Mesenchymal stem cell (in vitro differentiated cells and primary cell): ENCODE data around the gene CPNE4.

Experiments used
- DNase-seq: peaks from one replicate; pipeline ENCODE4 v3.0.0-alpha.2; 2013
- H2AFZ ChIP-seq: one replicate; pipeline ENCODE4 v1.6.1; 2013; ENCODE audit warnings: low read depth, mild to moderate bottlenecking, control low read depth, inconsistent platforms, low read length, moderate library complexity
- H2AK5ac ChIP-seq: 2 replicates; pipeline ENCODE4 v1.6.1; 2013; ENCODE audit warnings: low read length, moderate library complexity, mild to moderate bottlenecking, inconsistent platforms; ENCODE audit not compliant: severe bottlenecking
- H2BK120ac ChIP-seq: one replicate; pipeline ENCODE4 v1.6.1; 2013; ENCODE audit warnings: low read depth, mild to moderate bottlenecking, inconsistent platforms, low read length, moderate library complexity
- H2BK12ac ChIP-seq, 2 experiments: one replicate each; pipeline ENCODE4 v1.6.1; 2013; ENCODE audit warnings: inconsistent platforms in 2 of 2, low read length in 2 of 2, mild to moderate bottlenecking in 2 of 2, moderate library complexity in 2 of 2, control low read depth in 1 of 2
- H2BK15ac ChIP-seq: one replicate; pipeline ENCODE4 v1.6.1; 2013; ENCODE audit warnings: mild to moderate bottlenecking, low read depth, inconsistent platforms; ENCODE audit not compliant: poor library complexity, severe bottlenecking
- H2BK5ac ChIP-seq: 2 replicates; pipeline ENCODE4 v1.6.1; 2013; ENCODE audit warnings: low read depth, mild to moderate bottlenecking, low read length, control low read depth, inconsistent platforms; ENCODE audit not compliant: poor library complexity, severe bottlenecking
- H3K14ac ChIP-seq, 2 experiments: one replicate each; pipeline ENCODE4 v1.6.1; 2013; ENCODE audit warnings: inconsistent platforms in 2 of 2, low read length in 2 of 2, control low read depth in 1 of 2, mild to moderate bottlenecking in 1 of 2, moderate library complexity in 1 of 2
- H3K18ac ChIP-seq, 2 experiments: one replicate each; pipeline ENCODE4 v1.6.1; 2013; ENCODE audit warnings: inconsistent platforms in 2 of 2, low read length in 2 of 2, control low read depth in 1 of 2, low read depth in 1 of 2, mild to moderate bottlenecking in 1 of 2
- H3K23ac ChIP-seq, 2 experiments: one replicate each; pipeline ENCODE4 v1.6.1; 2013; ENCODE audit warnings: inconsistent platforms in 2 of 2, low read length in 2 of 2, mild to moderate bottlenecking in 2 of 2, moderate library complexity in 2 of 2, control low read depth in 1 of 2
- H3K27ac ChIP-seq: 2 replicates; pipeline ENCODE4 v1.5.1; 2013; ENCODE audit warnings: mild to moderate bottlenecking, moderate library complexity, low read length, control low read depth, inconsistent platforms; ENCODE audit not compliant: poor library complexity, severe bottlenecking
- H3K27me3 ChIP-seq, 2 experiments: 2 replicates each; pipeline versions ENCODE4 v1.6.1 to v1.7.0; 2013; ENCODE audit warnings: low read length in 2 of 2, mild to moderate bottlenecking in 2 of 2, moderate library complexity in 2 of 2, control low read depth in 1 of 2, inconsistent platforms in 1 of 2; ENCODE audit not compliant: control insufficient read depth in 1 of 2, insufficient read depth in 1 of 2
- H3K36me3 ChIP-seq, 2 experiments: 2 replicates each; pipeline versions ENCODE4 v1.6.1 to v1.7.0; 2013; ENCODE audit warnings: low read length in 2 of 2, control low read depth in 1 of 2, inconsistent platforms in 1 of 2, low read depth in 1 of 2, mild to moderate bottlenecking in 1 of 2; ENCODE audit not compliant: insufficient read depth in 2 of 2, control insufficient read depth in 1 of 2
- H3K4ac ChIP-seq, 2 experiments: one replicate each; pipeline ENCODE4 v1.6.1; 2013; ENCODE audit warnings: inconsistent platforms in 2 of 2, low read length in 2 of 2, mild to moderate bottlenecking in 2 of 2, moderate library complexity in 2 of 2, control low read depth in 1 of 2, low read depth in 1 of 2
- H3K4me1 ChIP-seq: 2 replicates; pipeline ENCODE4 v1.6.1; 2013; ENCODE audit warnings: low read depth, low read length, control low read depth; ENCODE audit not compliant: control insufficient read depth, insufficient read depth
- H3K4me2 ChIP-seq: 2 replicates; pipeline ENCODE4 v1.6.1; 2013; ENCODE audit warnings: low read length, mild to moderate bottlenecking, inconsistent platforms; ENCODE audit not compliant: poor library complexity, severe bottlenecking
- H3K4me3 ChIP-seq, 2 experiments: 2 replicates each; pipeline versions ENCODE4 v1.5.1 to v1.7.0; 2013; ENCODE audit warnings: low read length in 2 of 2, mild to moderate bottlenecking in 2 of 2, control low read depth in 1 of 2, low read depth in 1 of 2; ENCODE audit not compliant: insufficient read depth in 1 of 2
- H3K79me1 ChIP-seq: replicated peaks from 2 replicates; pipeline ENCODE4 v1.6.1; 2013; ENCODE audit warnings: mild to moderate bottlenecking, control low read depth, low read length, inconsistent platforms; ENCODE audit not compliant: poor library complexity, severe bottlenecking
- H3K9ac ChIP-seq: 2 replicates; pipeline ENCODE4 v1.7.0; 2013; ENCODE audit warnings: mild to moderate bottlenecking, low read length, moderate library complexity
- H3K9me3 ChIP-seq: 2 replicates; pipeline ENCODE4 v1.7.0; 2013; ENCODE audit warnings: mild to moderate bottlenecking, low read length; ENCODE audit not compliant: control insufficient read depth
- H4K8ac ChIP-seq: one replicate; pipeline ENCODE4 v1.6.1; 2013; ENCODE audit warnings: inconsistent platforms, mild to moderate bottlenecking, low read length, moderate library complexity
- H4K91ac ChIP-seq: one replicate; pipeline ENCODE4 v1.6.1; 2013; ENCODE audit warnings: mild to moderate bottlenecking, low read length, inconsistent platforms
- WGBS: methylation state at CpG from one replicate; pipeline ENCODE4 v1.1.7; 2013; ENCODE audit warnings: mixed read lengths; 5-methylcytosine and 5-hydroxymethylcytosine counted together

CPNE4 gene

DNA sequence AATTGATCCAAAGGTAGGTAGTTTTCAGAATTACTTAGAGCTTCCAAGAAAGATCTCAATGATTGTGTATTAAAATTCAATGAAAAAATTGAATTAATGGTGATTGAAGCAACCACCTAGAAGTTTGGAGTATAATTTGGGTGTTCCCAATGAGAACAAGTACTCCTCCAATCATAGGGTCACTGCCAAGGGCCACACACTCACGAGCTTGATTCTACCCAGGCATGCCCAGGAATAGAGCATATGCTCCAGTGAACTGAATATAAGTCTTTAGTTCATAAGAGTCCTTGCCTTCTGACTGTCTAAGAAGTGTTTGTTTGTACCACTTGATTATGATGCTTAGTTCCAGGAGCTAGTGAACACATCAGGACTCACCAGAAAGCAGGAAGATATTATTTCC is 133.9 kb downstream of the CPNE4 start:
- no peak overlapping the region for H3K9ac ChIP-seq
- no peaks in the 10 kb centered on the region for H3K36me3 ChIP-seq
- H2AK5ac ChIP-seq, result no peak overlapping the region
- H3K9me3 ChIP-seq, result no peaks in the 10 kb centered on the region
- H2BK120ac ChIP-seq, result no peak overlapping the region
- no peak overlapping the region for H3K27ac ChIP-seq
- no peak overlapping the region for H4K8ac ChIP-seq
- no peak overlapping the region for H4K91ac ChIP-seq
- H2BK12ac ChIP-seq, result no peak overlapping the region
- no peak overlapping the region for H3K4me3 ChIP-seq
- H2BK15ac ChIP-seq, result no peak overlapping the region
- H3K4me2 ChIP-seq, result no peak overlapping the region
- no peaks in the 10 kb centered on the region for H3K27me3 ChIP-seq
- no peaks in the 10 kb centered on the region for H3K79me1 ChIP-seq
- H3K4ac ChIP-seq, result no peak overlapping the region
- H3K4me1 ChIP-seq, result peaks cover 1% of the 10 kb centered on the region
- no peak overlapping the region for H2AFZ ChIP-seq
- no CpG with 5 or more reads among the region's 1 CpG for WGBS
- H2BK5ac ChIP-seq, result no peak overlapping the region
- H3K14ac ChIP-seq, result no peak overlapping the region
- no peak overlapping the region for H3K23ac ChIP-seq
- no peak for DNase-seq
- H3K18ac ChIP-seq, result no peak overlapping the region

DNA sequence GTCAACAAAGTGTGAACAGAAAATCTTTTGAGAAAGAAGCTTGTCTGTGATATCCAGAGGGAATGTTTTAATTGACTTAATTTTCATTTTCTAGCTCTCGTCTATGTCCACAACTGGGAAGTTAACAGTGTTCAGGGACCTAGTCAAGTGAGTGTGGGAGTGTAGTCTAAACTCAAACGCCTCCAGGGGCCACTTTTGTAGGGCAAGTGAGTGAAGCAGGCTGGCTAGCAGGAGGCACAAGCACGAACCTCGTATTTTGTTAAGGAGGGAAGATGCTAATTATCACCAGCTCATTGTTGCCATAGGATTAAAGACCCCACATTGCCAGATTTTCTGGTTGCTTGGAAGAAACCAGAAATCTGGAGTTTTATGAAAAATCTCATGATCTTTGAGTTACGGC is 135.8 kb downstream of the CPNE4 start:
- Histone ChIP-seq H3K27ac (no peak overlapping the region), H3K18ac (no peak overlapping the region), H3K36me3 (no peaks in the 10 kb centered on the region), H2AK5ac (no peak overlapping the region), H2BK15ac (no peak overlapping the region), H3K4ac (no peak overlapping the region), H3K79me1 (no peaks in the 10 kb centered on the region), H4K8ac (no peak overlapping the region), H2BK12ac (no peak overlapping the region), H2BK120ac (no peak overlapping the region), H2BK5ac (no peak overlapping the region), H3K23ac (no peak overlapping the region), H3K4me3 (no peak overlapping the region), H2AFZ (no peak overlapping the region), H4K91ac (no peak overlapping the region), H3K4me2 (no peak overlapping the region), H3K14ac (no peak overlapping the region), H3K27me3 (no peaks in the 10 kb centered on the region), H3K4me1 (peaks cover 1% of the 10 kb centered on the region), H3K9ac (no peak overlapping the region), H3K9me3 (no peaks in the 10 kb centered on the region)
- whole genome bisulfite sequencing, result 66% methylated on average over 5 of the region's 5 CpGs
- no peak for DNase-seq

DNA sequence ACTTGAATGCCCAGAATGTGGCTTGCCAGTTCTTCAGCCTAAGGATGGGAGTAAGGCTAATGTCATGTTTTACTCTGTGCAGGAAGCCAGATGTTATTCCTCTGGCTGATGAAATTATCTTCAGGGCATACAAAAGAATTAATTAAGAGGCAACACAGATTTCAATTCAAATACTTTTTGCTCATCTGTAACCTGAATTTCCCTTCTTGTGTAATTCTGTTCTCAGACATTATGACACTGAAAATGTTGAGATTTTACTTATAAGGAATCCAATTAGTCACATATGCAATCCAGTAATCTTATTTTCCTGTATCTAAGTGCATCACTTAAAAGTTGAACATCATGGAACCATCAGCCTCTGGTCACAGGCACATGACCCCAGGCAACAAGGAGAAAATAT is 136.5 kb downstream of the CPNE4 start:
- Histone ChIP-seq H3K9me3 (no peaks in the 10 kb centered on the region), H3K79me1 (no peaks in the 10 kb centered on the region), H3K9ac (no peak overlapping the region)

DNA sequence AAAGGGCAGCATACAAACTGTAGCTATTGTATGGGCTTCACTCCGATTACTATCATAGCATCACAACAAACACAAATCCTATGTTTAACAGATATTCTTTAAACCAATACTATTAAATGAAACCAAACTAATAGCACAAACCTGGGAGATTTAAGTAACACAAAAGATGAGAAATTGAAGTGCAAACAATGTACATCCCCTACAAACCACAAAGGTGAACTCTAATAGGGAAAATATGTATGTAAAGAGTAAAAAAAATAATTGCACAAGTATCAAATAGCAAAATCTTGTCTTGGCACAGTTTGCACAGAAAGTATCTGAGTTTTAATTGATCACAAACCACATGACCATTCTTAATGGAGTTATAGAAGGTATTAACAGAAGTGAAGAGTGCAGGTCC is 138.5 kb downstream of the CPNE4 start:
- no peak overlapping the region for H3K4me3 ChIP-seq

More for the DNA sequence above, 136.5 kb downstream of the CPNE4 start:
- Histone ChIP-seq H3K27ac (no peak overlapping the region), H3K14ac (no peak overlapping the region), H3K27me3 (no peaks in the 10 kb centered on the region), H2BK15ac (no peak overlapping the region), H3K4me2 (no peak overlapping the region), H3K36me3 (no peaks in the 10 kb centered on the region), H2BK5ac (no peak overlapping the region), H4K91ac (no peak overlapping the region), H3K4me3 (no peak overlapping the region), H3K4ac (no peak overlapping the region), H2BK120ac (no peak overlapping the region), H4K8ac (no peak overlapping the region), H3K23ac (no peak overlapping the region), H3K18ac (no peak overlapping the region), H2AFZ (no peak overlapping the region), H2BK12ac (no peak overlapping the region), H2AK5ac (no peak overlapping the region), H3K4me1 (no peaks in the 10 kb centered on the region)
- no peak for DNase-seq

More for the DNA sequence above, 138.5 kb downstream of the CPNE4 start:
- H3K36me3 ChIP-seq, result no peaks in the 10 kb centered on the region
- H4K8ac ChIP-seq, result no peak overlapping the region
- H3K4ac ChIP-seq, result no peak overlapping the region
- no peak overlapping the region for H3K27ac ChIP-seq
- WGBS, result 100% methylated on average over 1 of the region's 1 CpG
- H3K27me3 ChIP-seq, result no peaks in the 10 kb centered on the region
- H2BK12ac ChIP-seq, result no peak overlapping the region
- no peak overlapping the region for H3K18ac ChIP-seq
- no peak overlapping the region for H3K9ac ChIP-seq
- no peak overlapping the region for H2AFZ ChIP-seq
- no peak overlapping the region for H4K91ac ChIP-seq
- H2BK120ac ChIP-seq, result no peak overlapping the region
- H2AK5ac ChIP-seq, result no peak overlapping the region
- H3K14ac ChIP-seq, result no peak overlapping the region
- no peaks in the 10 kb centered on the region for H3K9me3 ChIP-seq
- H3K4me1 ChIP-seq, result no peaks in the 10 kb centered on the region
- no peak overlapping the region for H3K23ac ChIP-seq
- no peaks in the 10 kb centered on the region for H3K79me1 ChIP-seq
- no peak overlapping the region for H3K4me2 ChIP-seq
- no peak overlapping the region for H2BK15ac ChIP-seq
- no peak overlapping the region for H2BK5ac ChIP-seq
- no peak for DNase-seq
